ENCODE results near the gene RAB11B.
"Not testable (repeated sequence)": the region's sequence is repeated elsewhere in the genome, so short reads cannot be mapped to it uniquely, and the experiment has no call there.

The RAB11B gene

GRCh38 chr19:8396563-8397203 lies 6.5 kb downstream of the RAB11B start:
- DNase-seq, result peak; percentile 55 to 83

- no peak for DNase-seq
These were observed 7.1 kb downstream of the RAB11B start for GRCh38 chr19:8397271-8397670.

DNA sequence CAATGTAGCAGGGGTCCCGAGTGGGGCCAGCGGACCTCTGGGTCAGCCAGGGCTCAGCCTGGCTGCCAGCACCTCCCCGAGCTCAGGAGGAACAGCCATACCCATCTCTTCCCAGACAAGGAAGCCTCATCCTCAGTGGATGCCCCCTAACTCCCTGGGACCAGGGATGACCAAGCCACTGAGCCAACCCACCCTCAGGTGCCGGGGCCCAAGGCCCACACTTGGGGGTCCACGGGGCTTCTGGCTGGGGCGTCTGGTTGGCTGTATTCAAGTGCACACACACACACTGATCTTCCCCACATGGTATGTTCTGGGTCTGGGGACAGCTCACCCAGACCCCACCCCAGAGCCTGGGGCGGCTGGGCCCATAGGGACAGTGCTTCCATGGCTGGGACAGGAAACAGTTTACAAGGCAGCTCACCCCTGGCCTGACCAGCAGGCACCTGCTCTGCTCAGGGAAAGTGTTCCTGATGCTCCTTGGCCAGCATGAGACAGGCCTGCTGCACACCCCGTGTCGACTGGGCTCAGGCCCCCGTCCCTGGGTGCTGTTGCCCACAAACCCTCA lies 7.7 kb downstream of the RAB11B start:
- DNase-seq, result no peak

DNA sequence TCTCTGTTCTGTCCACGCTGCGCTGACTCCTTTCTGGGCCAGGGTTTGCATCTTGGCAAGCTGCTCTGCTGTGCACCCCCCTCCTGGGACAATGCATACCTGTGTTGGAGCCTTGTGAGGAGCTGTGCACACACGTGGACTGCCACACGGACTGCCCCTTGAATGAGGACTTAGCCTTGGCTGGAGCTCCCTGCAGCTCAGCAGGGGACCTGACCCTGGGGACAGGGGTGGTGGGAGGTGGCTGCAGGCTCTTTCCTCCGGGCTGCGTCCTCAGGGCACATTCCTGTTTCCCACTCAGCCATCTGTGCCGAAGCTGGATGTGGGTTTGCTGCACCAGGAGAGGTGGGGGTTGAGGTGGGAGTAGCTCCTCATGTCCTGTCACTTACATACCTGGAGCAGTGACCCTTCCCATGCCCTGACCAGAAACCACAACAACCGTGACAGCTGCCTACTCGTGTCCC lies 8.2 kb downstream of the RAB11B start:
- DNase-seq, result no peak

GRCh38 chr19:8399681-8400188 lies 9.6 kb downstream of the RAB11B start:
- DNase-seq, result no peak

GRCh38 chr19:8401981-8402411 lies 11.8 kb downstream of the RAB11B start:
- no peak for DNase-seq

GRCh38 chr19:8403098-8403819 lies 13.1 kb downstream of the RAB11B start:
- DNase-seq, result no peak

GRCh38 chr19:8403820-8404109 lies 13.6 kb downstream of the RAB11B start:
- no peak for DNase-seq

DNA sequence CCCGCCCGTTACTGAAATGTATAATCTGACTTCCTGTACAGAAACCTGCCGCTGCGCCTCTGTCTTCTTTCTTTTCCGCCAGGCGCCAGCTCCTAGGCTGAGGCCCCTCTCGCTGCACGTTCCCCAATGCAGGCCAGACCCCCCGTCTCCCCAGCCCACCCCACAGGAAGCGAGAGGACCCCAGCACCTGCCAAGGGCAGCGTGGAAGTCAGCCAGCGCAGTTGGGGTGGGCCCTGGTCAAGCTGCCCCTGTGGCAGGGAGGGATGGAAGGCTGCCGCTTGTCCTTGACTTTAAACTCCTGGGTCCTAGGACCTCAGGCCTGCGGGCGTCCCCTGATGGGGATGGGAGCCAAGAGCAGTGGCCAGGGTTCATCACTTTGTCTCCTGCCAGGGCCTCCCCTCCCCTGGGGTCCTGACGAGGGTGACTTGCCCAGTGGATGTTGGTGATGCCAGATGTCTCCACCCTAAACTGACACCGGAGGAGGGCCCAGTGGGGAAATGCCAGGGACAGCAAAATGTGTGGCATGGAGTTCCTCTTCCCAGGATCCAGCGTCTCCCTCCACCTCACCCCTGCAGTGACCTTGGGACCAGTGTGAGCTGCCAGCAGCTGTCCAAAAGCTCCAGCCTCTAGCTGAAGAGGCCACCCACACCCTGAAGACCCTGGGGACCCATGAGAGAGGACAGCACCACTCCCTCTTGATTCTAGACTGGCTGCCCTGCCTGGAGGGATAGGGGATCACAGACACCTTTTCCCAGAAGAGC lies 14.4 kb downstream of the RAB11B start:
- DNase-seq, result no peak

GRCh38 chr19:8410718-8411117 lies 20.6 kb downstream of the RAB11B start:
- DNase-seq, result not testable (repeated sequence)

GRCh38 chr19:8412783-8413628 lies 22.8 kb downstream of the RAB11B start, which contains the start of gene MARCHF2:
Gene MARCHF2 (plus strand): TSS chr19:8413305. CDS start chr19:8421841, 8,536 bp downstream.
- peak; percentile 95 to 99 for DNase-seq

- DNase-seq, result peak; percentile 54 to 78
These were observed 23.5 kb downstream of the RAB11B start for GRCh38 chr19:8413629-8413995.

- DNase-seq, result no peak
These were observed 26.6 kb downstream of the RAB11B start for GRCh38 chr19:8416796-8417195.

- DNase-seq, result no peak
These were observed 31.6 kb downstream of the RAB11B start for GRCh38 chr19:8421484-8422461.

DNA sequence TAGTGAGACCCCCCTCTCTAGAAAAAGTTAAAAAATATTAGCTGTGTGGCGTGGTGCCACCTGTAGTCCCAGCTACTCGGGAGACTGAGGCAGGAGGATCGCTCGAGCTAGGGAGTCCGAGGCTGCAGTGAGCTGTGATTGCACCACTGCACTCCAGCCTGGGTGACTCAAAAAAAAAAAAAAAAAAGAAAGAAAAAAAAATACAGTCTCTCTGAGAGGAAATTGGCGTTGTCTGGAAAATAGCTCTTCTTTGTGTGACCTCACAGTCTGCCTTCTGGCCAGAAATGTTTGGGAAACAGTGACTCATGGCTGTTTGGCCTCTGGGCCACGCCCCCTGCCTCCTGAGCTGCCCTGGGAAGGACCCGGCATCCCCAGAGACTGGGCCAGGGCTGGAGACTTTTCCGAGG lies 33.7 kb downstream of the RAB11B start:
- DNase-seq, result peak; percentile 95 to 96

- not testable (repeated sequence) for DNase-seq
These were observed 35.2 kb downstream of the RAB11B start for GRCh38 chr19:8425331-8425730.

DNA sequence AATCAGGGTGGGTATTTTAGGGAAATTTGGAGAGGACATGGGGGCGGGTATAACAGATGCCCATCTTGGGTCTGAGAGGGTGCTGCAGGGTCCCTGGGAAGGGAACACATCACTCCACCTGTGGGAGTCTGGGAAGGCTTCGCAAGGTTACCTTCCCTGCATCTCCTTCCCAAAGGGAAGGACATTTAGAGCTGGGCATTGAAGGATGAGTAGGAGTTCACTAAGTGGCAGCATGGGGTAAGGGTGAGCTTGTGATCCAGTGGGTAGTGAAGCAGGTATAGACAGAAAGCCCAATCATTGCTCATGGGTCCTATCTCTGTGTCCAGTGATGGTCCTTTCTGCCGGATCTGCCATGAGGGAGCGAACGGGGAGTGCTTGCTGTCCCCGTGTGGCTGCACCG lies 36.1 kb downstream of the RAB11B start:
- DNase-seq, result no peak

DNA sequence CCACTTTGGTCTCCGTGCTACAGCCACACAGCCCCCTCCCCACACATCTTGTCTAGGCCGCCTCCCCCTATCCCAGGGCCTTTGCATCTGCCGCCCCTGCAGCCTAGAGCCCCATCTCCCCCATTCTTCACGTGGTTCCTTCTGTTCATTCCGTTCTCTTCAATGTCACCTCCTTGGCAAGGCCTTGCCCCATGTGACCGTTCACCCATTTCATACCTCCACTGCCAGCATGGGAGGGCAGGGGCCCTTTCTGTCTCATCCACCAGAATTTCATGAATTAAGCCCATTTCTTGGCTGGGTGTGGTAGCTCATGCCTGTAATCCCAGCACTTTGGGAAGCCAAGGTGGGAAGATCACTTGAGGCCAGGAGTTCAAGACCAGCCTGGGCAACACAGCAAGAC lies 38.9 kb downstream of the RAB11B start:
- no peak for DNase-seq

GRCh38 chr19:8429826-8430225 lies 39.7 kb downstream of the RAB11B start:
- DNase-seq, result no peak

DNA sequence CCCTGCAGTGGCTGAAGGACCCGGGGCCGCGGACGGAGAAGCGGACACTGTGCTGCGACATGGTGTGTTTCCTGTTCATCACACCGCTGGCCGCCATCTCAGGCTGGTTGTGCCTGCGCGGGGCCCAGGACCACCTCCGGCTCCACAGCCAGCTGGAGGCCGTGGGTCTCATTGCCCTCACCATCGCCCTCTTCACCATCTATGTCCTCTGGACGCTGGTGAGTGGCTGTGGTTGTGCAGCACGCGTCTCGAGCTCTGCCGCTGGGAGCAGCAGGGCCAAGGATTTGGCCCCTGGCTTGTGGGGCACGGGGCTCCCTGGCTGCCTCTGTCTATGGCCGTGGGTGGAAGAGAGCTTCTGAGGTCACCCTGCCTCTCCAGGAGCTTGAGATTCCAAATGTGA lies 40.5 kb downstream of the RAB11B start:
- DNase-seq, result no peak

DNA sequence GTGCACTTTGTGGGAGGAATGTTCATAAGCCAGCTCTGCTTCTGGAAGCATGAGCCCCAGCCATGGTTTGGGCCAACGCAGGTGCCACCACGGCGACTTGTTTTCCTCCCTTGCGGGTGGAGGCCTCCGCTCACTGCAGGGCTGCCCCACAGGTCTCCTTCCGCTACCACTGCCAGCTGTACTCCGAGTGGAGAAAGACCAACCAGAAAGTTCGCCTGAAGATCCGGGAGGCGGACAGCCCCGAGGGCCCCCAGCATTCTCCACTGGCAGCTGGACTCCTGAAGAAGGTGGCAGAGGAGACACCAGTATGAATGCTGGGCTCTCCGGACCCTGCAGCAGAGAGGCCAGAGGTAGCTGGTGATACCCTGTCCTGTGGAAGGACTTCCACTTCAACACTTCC lies 48.1 kb downstream of the RAB11B start:
- no peak for DNase-seq

All from inflammatory macrophage treated with lipopolysaccharide for 1 hour (primary cell).